Liver (tissue), 3 donors: ENCODE measurements around the gene C14orf132.

Experiments used
- GABPA ChIP-seq, 2 donors: IDR thresholded peaks in 1 of 2; conservative IDR thresholded peaks in 1 of 2; 2 replicates each; pipeline ENCODE4 v1.6.1; 2016; ENCODE audit warnings: antibody characterized with exemption in 2 of 2, mild to moderate bottlenecking in 1 of 2, moderate library complexity in 1 of 2
- JUND ChIP-seq, 2 donors: IDR thresholded peaks; 2 replicates each; pipeline ENCODE4 v1.6.1; 2016; ENCODE audit warnings: antibody characterized with exemption in 2 of 2
- RAD21 ChIP-seq, 2 donors: IDR thresholded peaks; 2 replicates each; pipeline ENCODE4 v1.6.1; 2016; ENCODE audit warnings: antibody characterized with exemption in 2 of 2, mild to moderate bottlenecking in 2 of 2
- SP1 ChIP-seq: IDR thresholded peaks from 2 replicates; pipeline ENCODE4 v1.6.1; 2018; ENCODE audit warnings: antibody characterized with exemption, mild to moderate bottlenecking
- TAF1 ChIP-seq: conservative IDR thresholded peaks from 2 replicates; pipeline ENCODE4 v1.6.1; 2016; ENCODE audit warnings: antibody characterized with exemption, mild to moderate bottlenecking
- YY1 ChIP-seq: IDR thresholded peaks from 2 replicates; pipeline ENCODE4 v1.6.1; 2016; ENCODE audit warnings: antibody characterized with exemption, mild to moderate bottlenecking
- TF ChIP-seq, protein P1 (sequence below): fragments of 150-350 bp; IDR thresholded peaks from 2 replicates; pipeline ENCODE4 v1.5.1; 2017; ENCODE audit warnings: improper control_type of control experiment, low read depth, low read length; ENCODE audit not compliant: missing input control
- TF ChIP-seq, protein P2 (sequence below): IDR thresholded peaks from 2 replicates; pipeline ENCODE4 v1.6.1; 2016; ENCODE audit warnings: antibody characterized with exemption
- TF ChIP-seq, protein P3 (sequence below): IDR thresholded peaks from 2 replicates; pipeline ENCODE4 v1.6.1; 2016; ENCODE audit warnings: antibody characterized with exemption, mild to moderate bottlenecking
- TF ChIP-seq, protein P4 (sequence below): IDR thresholded peaks from 2 replicates; pipeline ENCODE4 v1.6.1; 2016; ENCODE audit warnings: antibody characterized with exemption
- donor health status: healthy.
- donor health status: healthy.

DNA sequence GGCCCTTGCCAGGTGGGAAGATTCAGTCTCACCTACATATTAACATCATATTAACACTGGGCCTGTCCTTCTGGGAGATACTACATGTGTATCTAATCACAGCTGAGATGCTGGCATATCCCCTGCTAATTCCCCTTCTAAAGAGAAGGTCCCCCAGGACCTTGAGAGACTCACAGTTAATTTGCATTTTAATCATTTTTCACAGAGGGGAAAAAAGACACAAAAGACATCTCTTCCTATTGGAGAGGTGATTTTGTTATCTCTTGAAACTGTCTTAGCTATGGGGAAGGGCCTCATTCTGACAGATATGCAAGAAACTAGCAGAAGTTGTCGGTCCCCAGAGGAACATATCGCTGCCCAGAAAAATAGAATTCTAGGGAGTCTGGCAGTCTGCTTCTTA, 7.5 kb downstream of the C14orf132 start:
- no peak for TF ChIP-seq SP1
- TF ChIP-seq, protein P1, sequence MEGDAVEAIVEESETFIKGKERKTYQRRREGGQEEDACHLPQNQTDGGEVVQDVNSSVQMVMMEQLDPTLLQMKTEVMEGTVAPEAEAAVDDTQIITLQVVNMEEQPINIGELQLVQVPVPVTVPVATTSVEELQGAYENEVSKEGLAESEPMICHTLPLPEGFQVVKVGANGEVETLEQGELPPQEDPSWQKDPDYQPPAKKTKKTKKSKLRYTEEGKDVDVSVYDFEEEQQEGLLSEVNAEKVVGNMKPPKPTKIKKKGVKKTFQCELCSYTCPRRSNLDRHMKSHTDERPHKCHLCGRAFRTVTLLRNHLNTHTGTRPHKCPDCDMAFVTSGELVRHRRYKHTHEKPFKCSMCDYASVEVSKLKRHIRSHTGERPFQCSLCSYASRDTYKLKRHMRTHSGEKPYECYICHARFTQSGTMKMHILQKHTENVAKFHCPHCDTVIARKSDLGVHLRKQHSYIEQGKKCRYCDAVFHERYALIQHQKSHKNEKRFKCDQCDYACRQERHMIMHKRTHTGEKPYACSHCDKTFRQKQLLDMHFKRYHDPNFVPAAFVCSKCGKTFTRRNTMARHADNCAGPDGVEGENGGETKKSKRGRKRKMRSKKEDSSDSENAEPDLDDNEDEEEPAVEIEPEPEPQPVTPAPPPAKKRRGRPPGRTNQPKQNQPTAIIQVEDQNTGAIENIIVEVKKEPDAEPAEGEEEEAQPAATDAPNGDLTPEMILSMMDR = no peak
- TF ChIP-seq GABPA (IDR thresholded peaks at IDR 0.05 in 1 of 2, conservative IDR thresholded peaks at IDR 0.05 in 1 of 2) = no peak
- TF ChIP-seq RAD21 (IDR thresholded peaks at IDR 0.05) = no peak
- no peak for TF ChIP-seq YY1
- TF ChIP-seq, protein P2, sequence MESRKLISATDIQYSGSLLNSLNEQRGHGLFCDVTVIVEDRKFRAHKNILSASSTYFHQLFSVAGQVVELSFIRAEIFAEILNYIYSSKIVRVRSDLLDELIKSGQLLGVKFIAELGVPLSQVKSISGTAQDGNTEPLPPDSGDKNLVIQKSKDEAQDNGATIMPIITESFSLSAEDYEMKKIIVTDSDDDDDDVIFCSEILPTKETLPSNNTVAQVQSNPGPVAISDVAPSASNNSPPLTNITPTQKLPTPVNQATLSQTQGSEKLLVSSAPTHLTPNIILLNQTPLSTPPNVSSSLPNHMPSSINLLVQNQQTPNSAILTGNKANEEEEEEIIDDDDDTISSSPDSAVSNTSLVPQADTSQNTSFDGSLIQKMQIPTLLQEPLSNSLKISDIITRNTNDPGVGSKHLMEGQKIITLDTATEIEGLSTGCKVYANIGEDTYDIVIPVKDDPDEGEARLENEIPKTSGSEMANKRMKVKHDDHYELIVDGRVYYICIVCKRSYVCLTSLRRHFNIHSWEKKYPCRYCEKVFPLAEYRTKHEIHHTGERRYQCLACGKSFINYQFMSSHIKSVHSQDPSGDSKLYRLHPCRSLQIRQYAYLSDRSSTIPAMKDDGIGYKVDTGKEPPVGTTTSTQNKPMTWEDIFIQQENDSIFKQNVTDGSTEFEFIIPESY = no peak
- no peak for TF ChIP-seq JUND (IDR thresholded peaks at IDR 0.05)
- TF ChIP-seq, protein P3, sequence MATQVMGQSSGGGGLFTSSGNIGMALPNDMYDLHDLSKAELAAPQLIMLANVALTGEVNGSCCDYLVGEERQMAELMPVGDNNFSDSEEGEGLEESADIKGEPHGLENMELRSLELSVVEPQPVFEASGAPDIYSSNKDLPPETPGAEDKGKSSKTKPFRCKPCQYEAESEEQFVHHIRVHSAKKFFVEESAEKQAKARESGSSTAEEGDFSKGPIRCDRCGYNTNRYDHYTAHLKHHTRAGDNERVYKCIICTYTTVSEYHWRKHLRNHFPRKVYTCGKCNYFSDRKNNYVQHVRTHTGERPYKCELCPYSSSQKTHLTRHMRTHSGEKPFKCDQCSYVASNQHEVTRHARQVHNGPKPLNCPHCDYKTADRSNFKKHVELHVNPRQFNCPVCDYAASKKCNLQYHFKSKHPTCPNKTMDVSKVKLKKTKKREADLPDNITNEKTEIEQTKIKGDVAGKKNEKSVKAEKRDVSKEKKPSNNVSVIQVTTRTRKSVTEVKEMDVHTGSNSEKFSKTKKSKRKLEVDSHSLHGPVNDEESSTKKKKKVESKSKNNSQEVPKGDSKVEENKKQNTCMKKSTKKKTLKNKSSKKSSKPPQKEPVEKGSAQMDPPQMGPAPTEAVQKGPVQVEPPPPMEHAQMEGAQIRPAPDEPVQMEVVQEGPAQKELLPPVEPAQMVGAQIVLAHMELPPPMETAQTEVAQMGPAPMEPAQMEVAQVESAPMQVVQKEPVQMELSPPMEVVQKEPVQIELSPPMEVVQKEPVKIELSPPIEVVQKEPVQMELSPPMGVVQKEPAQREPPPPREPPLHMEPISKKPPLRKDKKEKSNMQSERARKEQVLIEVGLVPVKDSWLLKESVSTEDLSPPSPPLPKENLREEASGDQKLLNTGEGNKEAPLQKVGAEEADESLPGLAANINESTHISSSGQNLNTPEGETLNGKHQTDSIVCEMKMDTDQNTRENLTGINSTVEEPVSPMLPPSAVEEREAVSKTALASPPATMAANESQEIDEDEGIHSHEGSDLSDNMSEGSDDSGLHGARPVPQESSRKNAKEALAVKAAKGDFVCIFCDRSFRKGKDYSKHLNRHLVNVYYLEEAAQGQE = no peak
- TF ChIP-seq, protein P4, sequence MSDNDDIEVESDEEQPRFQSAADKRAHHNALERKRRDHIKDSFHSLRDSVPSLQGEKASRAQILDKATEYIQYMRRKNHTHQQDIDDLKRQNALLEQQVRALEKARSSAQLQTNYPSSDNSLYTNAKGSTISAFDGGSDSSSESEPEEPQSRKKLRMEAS = no peak
- no peak for TF ChIP-seq TAF1
